22Rv1 (cell line): Measurements from ENCODE around the gene DLG4.

Experiments used
- CTCF ChIP-seq: fragments of 450-650 bp; IDR thresholded peaks from 2 replicates; pipeline ENCODE4 v1.5.1; 2017; ENCODE audit warnings: mild to moderate bottlenecking
- ZFX ChIP-seq: fragments of 450-650 bp; IDR thresholded peaks from 2 replicates; pipeline ENCODE4 v1.6.1; 2017; ENCODE audit warnings: antibody characterized with exemption, borderline replicate concordance

GRCh38 chr17:7221278-7222092 is 1.8 kb upstream of the DLG4 start:
- TF ChIP-seq CTCF (no peak), ZFX (no peak)
